ENCODE results near the gene NUDT8.
"Not testable (repeated sequence)": the region's sequence is repeated elsewhere in the genome, so short reads cannot be mapped to it uniquely, and the experiment has no call there.

NUDT8 gene

DNA sequence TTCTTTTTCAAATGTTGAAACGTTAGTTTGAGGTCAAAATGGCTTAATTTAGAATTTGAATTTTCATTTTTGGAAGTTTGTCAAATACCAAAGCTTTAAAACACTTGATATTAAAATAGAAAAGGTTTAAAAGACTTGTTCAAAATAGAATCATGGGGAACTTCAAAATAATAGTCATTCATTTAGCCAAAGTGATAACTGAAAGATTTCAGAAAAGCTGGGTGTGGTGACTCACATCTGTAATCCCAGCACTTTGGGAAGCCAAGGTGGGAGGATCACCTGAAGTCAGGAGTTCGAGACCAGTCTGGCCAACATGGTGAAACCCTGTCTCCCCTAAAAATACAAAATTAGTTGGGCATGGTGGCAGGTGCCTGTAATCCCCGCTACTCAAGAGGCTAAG, 35.3 kb downstream of the NUDT8 start:
- no peaks in the 10 kb centered on the region for H3K4me1 ChIP-seq (ENCODE audit: insufficient read depth, poor library complexity, severe bottlenecking)
- H3K36me3 ChIP-seq (ENCODE audit: low read depth) = no peaks in the 10 kb centered on the region
- H3K27ac ChIP-seq (ENCODE audit: poor library complexity, severe bottlenecking) = no peak overlapping the region
- no peaks in the 10 kb centered on the region for H3K27me3 ChIP-seq (ENCODE audit: insufficient read depth, poor library complexity, severe bottlenecking)
- ATAC-seq (ENCODE audit: low read depth) = no peak
- H3K4me3 ChIP-seq (ENCODE audit: severe bottlenecking) = no peak overlapping the region
- no peaks in the 10 kb centered on the region for H3K9me3 ChIP-seq (ENCODE audit: severe bottlenecking)
- no peak for DNase-seq (ENCODE audit: low spot score)
- no peak for TF ChIP-seq CTCF (IDR thresholded peaks at IDR 0.05; ENCODE audit: poor library complexity, severe bottlenecking)

- Histone ChIP-seq H3K27ac (ENCODE audit: poor library complexity, severe bottlenecking) (no peak overlapping the region), H3K9me3 (ENCODE audit: severe bottlenecking) (no peaks in the 10 kb centered on the region), H3K36me3 (ENCODE audit: low read depth) (no peaks in the 10 kb centered on the region), H3K27me3 (ENCODE audit: insufficient read depth, poor library complexity, severe bottlenecking) (no peaks in the 10 kb centered on the region), H3K4me1 (ENCODE audit: insufficient read depth, poor library complexity, severe bottlenecking) (no peaks in the 10 kb centered on the region), H3K4me3 (ENCODE audit: severe bottlenecking) (no peak overlapping the region)
- ATAC-seq (ENCODE audit: low read depth) = no peak; the same call in 2 of the 3 replicates
- no peak for TF ChIP-seq CTCF (IDR thresholded peaks at IDR 0.05; ENCODE audit: poor library complexity, severe bottlenecking)
- no peak for DNase-seq (ENCODE audit: low spot score)
Measured at GRCh38 chr11:67593565-67593905, 36.2 kb downstream of the NUDT8 start.

GRCh38 chr11:67592880-67593564, 36.7 kb downstream of the NUDT8 start:
- no peak for DNase-seq (ENCODE audit: low spot score)
- no peaks in the 10 kb centered on the region for H3K4me1 ChIP-seq (ENCODE audit: insufficient read depth, poor library complexity, severe bottlenecking)
- H3K27me3 ChIP-seq (ENCODE audit: insufficient read depth, poor library complexity, severe bottlenecking) = no peaks in the 10 kb centered on the region
- TF ChIP-seq CTCF (IDR thresholded peaks at IDR 0.05; ENCODE audit: poor library complexity, severe bottlenecking) = no peak
- no peaks in the 10 kb centered on the region for H3K9me3 ChIP-seq (ENCODE audit: severe bottlenecking)
- H3K27ac ChIP-seq (ENCODE audit: poor library complexity, severe bottlenecking) = no peak overlapping the region
- peaks cover 2% of the 10 kb centered on the region for H3K36me3 ChIP-seq (ENCODE audit: low read depth)
- peak; percentile 54; the same call in 1 of the 3 replicates for ATAC-seq (ENCODE audit: low read depth)
- H3K4me3 ChIP-seq (ENCODE audit: severe bottlenecking) = no peak overlapping the region

- not testable (repeated sequence) for DNase-seq (ENCODE audit: low spot score); H3K4me1 ChIP-seq (ENCODE audit: insufficient read depth, poor library complexity, severe bottlenecking); H3K4me3 ChIP-seq (ENCODE audit: severe bottlenecking); H3K27me3 ChIP-seq (ENCODE audit: insufficient read depth, poor library complexity, severe bottlenecking); ATAC-seq (ENCODE audit: low read depth); H3K9me3 ChIP-seq (ENCODE audit: severe bottlenecking); H3K27ac ChIP-seq (ENCODE audit: poor library complexity, severe bottlenecking)
- H3K36me3 ChIP-seq (ENCODE audit: low read depth) = peaks cover 36% of the 10 kb centered on the region
Measured at GRCh38 chr11:67588899-67589415, 40.8 kb downstream of the NUDT8 start.

GRCh38 chr11:67588136-67588503, 41.6 kb downstream of the NUDT8 start:
- H3K27me3 ChIP-seq (ENCODE audit: insufficient read depth, poor library complexity, severe bottlenecking) = no peaks in the 10 kb centered on the region
- TF ChIP-seq CTCF (IDR thresholded peaks at IDR 0.05; ENCODE audit: poor library complexity, severe bottlenecking) = no peak
- peaks cover 36% of the 10 kb centered on the region for H3K36me3 ChIP-seq (ENCODE audit: low read depth)
- no peak overlapping the region for H3K4me3 ChIP-seq (ENCODE audit: severe bottlenecking)
- DNase-seq (ENCODE audit: low spot score) (no peak), ATAC-seq (ENCODE audit: low read depth) (no peak)
- H3K27ac ChIP-seq (ENCODE audit: poor library complexity, severe bottlenecking) = no peak overlapping the region
- no peaks in the 10 kb centered on the region for H3K9me3 ChIP-seq (ENCODE audit: severe bottlenecking)
- peaks cover 8% of the 10 kb centered on the region for H3K4me1 ChIP-seq (ENCODE audit: insufficient read depth, poor library complexity, severe bottlenecking)
